Keratinocyte (primary cell): ENCODE results near the gene NFATC3. TPM values are rescaled to one million over a fixed set of nuclear protein-coding genes. Genes with fewer than 3 reads are reported as not detected.

ENCODE experiments used
- DNase-seq: peaks from one replicate; pipeline ENCODE4 v3.0.0-alpha.2; 2011; ENCODE audit warnings: low read depth, missing footprints, low spot score
- FAIRE-seq: peaks from 2 replicates; lab custom pipeline; 2011; peaks lifted over from hg19 to GRCh38; lab: Jason Lieb, UNC
- H2AFZ ChIP-seq: 2 replicates; pipeline ENCODE4 v1.6.0; 2012; ENCODE audit warnings: low read length, control low read depth, inconsistent platforms; ENCODE audit not compliant: control insufficient read depth
- H3K27ac ChIP-seq: 2 replicates; pipeline ENCODE4 v1.5.1; 2011; ENCODE audit warnings: low read length; ENCODE audit not compliant: control insufficient read depth, insufficient read depth
- H3K27me3 ChIP-seq: 3 replicates; pipeline ENCODE4 v1.6.0; 2011; ENCODE audit warnings: low read length; ENCODE audit not compliant: control insufficient read depth, insufficient read depth; ENCODE audit errors: extremely low read depth
- H3K36me3 ChIP-seq, 2 experiments: 2 replicates in 1 of 2; 3 replicates in 1 of 2; pipeline ENCODE4 v1.5.1; 2011; ENCODE audit warnings: low read length in 2 of 2, mild to moderate bottlenecking in 1 of 2; ENCODE audit not compliant: control insufficient read depth in 2 of 2, insufficient read depth in 2 of 2; ENCODE audit errors: extremely low read depth in 1 of 2
- H3K4me1 ChIP-seq: 3 replicates; pipeline ENCODE4 v1.5.1; 2011; ENCODE audit warnings: low read length; ENCODE audit not compliant: control insufficient read depth, insufficient read depth; ENCODE audit errors: extremely low read depth
- H3K4me2 ChIP-seq: 3 replicates; pipeline ENCODE4 v1.6.0; 2011; ENCODE audit warnings: low read depth, low read length; ENCODE audit not compliant: control insufficient read depth, insufficient read depth; ENCODE audit errors: extremely low read depth
- H3K4me3 ChIP-seq, 3 experiments: fragments of 200-600 bp in 1 of 3; sonication (generic) in 1 of 3; 2 replicates in 2 of 3; 3 replicates in 1 of 3; pipeline ENCODE4 v1.5.1; 2011 to 2016; ENCODE audit warnings: low read length in 3 of 3, mild to moderate bottlenecking in 3 of 3, control low read depth in 2 of 3, inconsistent platforms in 1 of 3, low read depth in 1 of 3, mixed read lengths in 1 of 3, mixed run types in 1 of 3, moderate library complexity in 1 of 3; ENCODE audit not compliant: control insufficient read depth in 2 of 3, insufficient read depth in 2 of 3; ENCODE audit errors: extremely low read depth in 1 of 3
- H3K79me2 ChIP-seq: 2 replicates; pipeline ENCODE4 v1.6.0; 2012; ENCODE audit warnings: low read length; ENCODE audit not compliant: control insufficient read depth, insufficient read depth
- H3K9ac ChIP-seq: 3 replicates; pipeline ENCODE4 v1.6.0; 2011; ENCODE audit warnings: low read length; ENCODE audit not compliant: control insufficient read depth, insufficient read depth; ENCODE audit errors: extremely low read depth
- H3K9me1 ChIP-seq: 3 replicates; pipeline ENCODE4 v1.6.0; 2011; ENCODE audit warnings: low read length; ENCODE audit not compliant: control insufficient read depth, insufficient read depth; ENCODE audit errors: extremely low read depth
- H3K9me3 ChIP-seq: 2 replicates; pipeline ENCODE4 v1.5.1; 2012; ENCODE audit warnings: low read depth, low read length; ENCODE audit not compliant: control insufficient read depth
- H4K20me1 ChIP-seq: 3 replicates; pipeline ENCODE4 v1.6.0; 2011; ENCODE audit warnings: low read length; ENCODE audit not compliant: control insufficient read depth, insufficient read depth; ENCODE audit errors: extremely low read depth
- CTCF ChIP-seq, 3 experiments: IDR thresholded peaks in 1 of 3; conservative IDR thresholded peaks in 1 of 3; optimal IDR thresholded peaks in 1 of 3; 2 replicates in 2 of 3; 3 replicates in 1 of 3; pipeline versions ENCODE3 to v1.5.1; 2011; ENCODE audit warnings: low read length in 3 of 3, mild to moderate bottlenecking in 3 of 3, moderate library complexity in 2 of 3, control low read depth in 1 of 3, inconsistent platforms in 1 of 3; ENCODE audit not compliant: insufficient read depth in 2 of 3; ENCODE audit errors: extremely low read depth in 1 of 3
- EZH2 ChIP-seq: IDR thresholded peaks from one replicate; pipeline ENCODE4 v1.6.1; 2012; ENCODE audit warnings: inconsistent platforms, mild to moderate bottlenecking, low read length, moderate library complexity
- dilution Hi-C: fragments of 300-500 bp; cut with MboI; formaldehyde crosslinking; loops from one replicate; pipeline ENCODE4 v1.7.0; 2020; ENCODE audit warnings: low sequenced_read_pairs; ENCODE audit not compliant: extremely low pct_ligation_motif_present
- polyA minus RNA-seq, 3 experiments: library from RNA; depleted of rRNA, polyadenylated mRNA; stranded (reverse); fragments of >200 nt; gene quantifications; 1 replicate in 1 of 3; 2 replicates in 1 of 3; 3 replicates in 1 of 3; pipeline ENCODE4 v1.2.3, GENCODE V29; 2011
- polyA plus RNA-seq, 5 experiments: library from polyadenylated mRNA; depleted of rRNA in 3 of 5; stranded (reverse) in 3 of 5; stranded (forward) in 1 of 5; unstranded in 1 of 5; fragments of >200 nt; gene quantifications; 1 replicate in 1 of 5; 2 replicates in 3 of 5; 3 replicates in 1 of 5; pipeline versions ENCODE4 v1.2.1 to v1.2.3, GENCODE V29; 2011 to 2012; ENCODE audit warnings: missing spikeins in 2 of 5, low read depth in 1 of 5, low replicate concordance in 1 of 5

Gene NFATC3
- polyA plus RNA-seq (9.5 to 11.5 TPM (median 10.9 TPM) in 3 replicates), polyA minus RNA-seq (12.3 to 32.0 TPM (median 26.0 TPM) in 3 replicates)
- polyA plus RNA-seq (2011; ENCODE audit: low read depth), result 4.6 TPM
- 6.4 and 10.7 TPM in 2 replicates for polyA plus RNA-seq (2011; cell fraction: cytosol; rRNA removed)
- polyA plus RNA-seq (2011; cell fraction: nucleus; rRNA removed), result 10.3 and 11.5 TPM in 2 replicates
- 5.9 and 7.9 TPM in 2 replicates for polyA plus RNA-seq (2012; ENCODE audit: low replicate concordance)
- 13.0 TPM for polyA minus RNA-seq (2011; cell fraction: cytosol; rRNA and poly(A)+ RNA removed)
- 12.6 and 23.2 TPM in 2 replicates for polyA minus RNA-seq (2011; cell fraction: nucleus; rRNA and poly(A)+ RNA removed)

GRCh38 chr16:68085259-68086071, at the start of gene NFATC3:
Gene NFATC3, plus strand, starts transcription at chr16:68085370. Its CDS starts 312 bp downstream, at chr16:68085682.
- dilution Hi-C loops, result no loop called here
- no peaks in the 10 kb centered on the region for H3K36me3 ChIP-seq
- peak within 1 kb of the TSS; percentile 82 for H2AFZ ChIP-seq
- no peaks in the 10 kb centered on the region for H3K27me3 ChIP-seq
- FAIRE-seq, result no peak
- peak within 1 kb of the TSS; percentile 90 for H3K9ac ChIP-seq
- no peak for DNase-seq
- H3K27ac ChIP-seq, result peak within 1 kb of the TSS; percentile 74
- H3K9me1 ChIP-seq, result no peaks in the 10 kb centered on the region
- H3K9me3 ChIP-seq, result no peaks in the 10 kb centered on the region
- TF ChIP-seq EZH2 (no peak), CTCF (optimal IDR thresholded peaks at IDR 0.05 in 1 of 3, IDR thresholded peaks at IDR 0.05 in 1 of 3, conservative IDR thresholded peaks at IDR 0.05 in 1 of 3; ENCODE audit: extremely low read depth in 1 of 3, insufficient read depth in 2 of 3, low read length in 3 of 3) (no peak)
- peaks cover 27% of the 10 kb centered on the region for H3K4me1 ChIP-seq
- peak within 1 kb of the TSS; percentile 94 for H3K4me2 ChIP-seq
- no peaks in the 10 kb centered on the region for H4K20me1 ChIP-seq
- H3K4me3 ChIP-seq, result peak within 1 kb of the TSS; percentile 57 to 96 (median 94)
- peaks cover 47% of the 10 kb centered on the region for H3K79me2 ChIP-seq

- H3K79me2 ChIP-seq, result no peaks in the 10 kb centered on the region
- no peak overlapping the region for H3K9ac ChIP-seq
- TF ChIP-seq EZH2 (no peak), CTCF (optimal IDR thresholded peaks at IDR 0.05 in 1 of 3, IDR thresholded peaks at IDR 0.05 in 1 of 3, conservative IDR thresholded peaks at IDR 0.05 in 1 of 3; ENCODE audit: extremely low read depth in 1 of 3, insufficient read depth in 2 of 3, low read length in 3 of 3) (no peak)
- no peaks in the 10 kb centered on the region for H4K20me1 ChIP-seq
- no peak overlapping the region for H3K4me2 ChIP-seq
- FAIRE-seq (no peak), DNase-seq (no peak)
- H2AFZ ChIP-seq, result no peak overlapping the region
- H3K27ac ChIP-seq, result no peak overlapping the region
- no peaks in the 10 kb centered on the region for H3K4me1 ChIP-seq
- peaks cover 7% of the 10 kb centered on the region in 2 experiments for H3K36me3 ChIP-seq
- no peaks in the 10 kb centered on the region for H3K9me1 ChIP-seq
- H3K27me3 ChIP-seq, result no peaks in the 10 kb centered on the region
- no peak overlapping the region for H3K4me3 ChIP-seq
- dilution Hi-C loops, result no loop called here
- H3K9me3 ChIP-seq, result no peaks in the 10 kb centered on the region
Observed at GRCh38 chr16:68037841-68038597, 47.2 kb upstream of the NFATC3 start.
